K562 (cell line): ENCODE results near the gene OXSM. TPM values are rescaled to one million over a fixed set of nuclear protein-coding genes. Genes with fewer than 3 reads are reported as not detected.

Source experiments
- ARNT ChIP-seq, 2 experiments: fragments of 450-650 bp; IDR thresholded peaks; 2 replicates each; pipeline ENCODE4 v1.6.1; 2016; ENCODE audit warnings: mild to moderate bottlenecking in 1 of 2
- CBFA2T2 ChIP-seq: fragments of 450-650 bp; conservative IDR thresholded peaks from 2 replicates; pipeline ENCODE4 v1.6.1; 2017; ENCODE audit warnings: mild to moderate bottlenecking
- CBX8 ChIP-seq: fragments of 200-600 bp; sonication (generic); IDR thresholded peaks from 2 replicates; pipeline ENCODE4 v1.6.1; 2012; ENCODE audit warnings: borderline replicate concordance, mixed run types, low read depth, mild to moderate bottlenecking, moderate library complexity, mixed read lengths, low read length, control low read depth, inconsistent platforms; ENCODE audit not compliant: poor library complexity, severe bottlenecking; ENCODE audit errors: extremely low read depth
- CREB1 ChIP-seq, 2 experiments: sonication (generic) in 1 of 2; formaldehyde crosslinking in 1 of 2; IDR thresholded peaks; 2 replicates each; pipeline versions ENCODE4 v1.6.1 to v1.8.0; 2012 to 2022; ENCODE audit warnings: inconsistent platforms in 1 of 2, mild to moderate bottlenecking in 1 of 2, missing genetic modification reagents in 1 of 2, moderate library complexity in 1 of 2
- FOXA3 ChIP-seq, 2 experiments: fragments of 450-650 bp in 1 of 2; sonication (generic) in 1 of 2; formaldehyde crosslinking; IDR thresholded peaks in 1 of 2; conservative IDR thresholded peaks in 1 of 2; 2 replicates each; pipeline versions ENCODE4 v1.4.0 to v1.8.0; 2020 to 2022; ENCODE audit warnings: mild to moderate bottlenecking in 2 of 2, missing genetic modification reagents in 1 of 2
- FOXJ3 ChIP-seq: sonication (generic); formaldehyde crosslinking; IDR thresholded peaks from 2 replicates; pipeline ENCODE4 v1.4.0; 2020; ENCODE audit warnings: mild to moderate bottlenecking, missing genetic modification reagents
- FUS ChIP-seq: fragments of 200-400 bp; formaldehyde crosslinking; optimal IDR thresholded peaks from 2 replicates; pipeline ENCODE3; 2017; ENCODE audit warnings: low read depth, low read length
- IRF2 ChIP-seq: sonication (generic); formaldehyde crosslinking; IDR thresholded peaks from 2 replicates; pipeline ENCODE4 v1.8.1; 2022; ENCODE audit warnings: mild to moderate bottlenecking, missing genetic modification reagents
- MXI1 ChIP-seq: IDR thresholded peaks from 2 replicates; pipeline ENCODE4 v1.6.1; 2011; ENCODE audit warnings: low read depth, mild to moderate bottlenecking, improper control_type of control experiment, low read length
- PHB2 ChIP-seq: fragments of 450-650 bp; IDR thresholded peaks from 2 replicates; pipeline ENCODE4 v1.6.1; 2017; ENCODE audit warnings: low read depth
- PHF21A ChIP-seq: fragments of 450-650 bp; IDR thresholded peaks from 2 replicates; pipeline ENCODE4 v1.6.1; 2017; ENCODE audit warnings: low read depth, borderline replicate concordance
- PTTG1 ChIP-seq: fragments of 450-650 bp; IDR thresholded peaks from 2 replicates; pipeline ENCODE4 v1.6.1; 2016; ENCODE audit warnings: low read depth, mild to moderate bottlenecking, missing genetic modification characterization, missing compliant biosample characterization
- RBM39 ChIP-seq: fragments of 200-400 bp; formaldehyde crosslinking; optimal IDR thresholded peaks from 2 replicates; pipeline ENCODE3; 2018; ENCODE audit warnings: low read depth, low read length
- TAF7 ChIP-seq: fragments of 450-650 bp; IDR thresholded peaks from 2 replicates; pipeline ENCODE4 v1.6.1; 2016; ENCODE audit warnings: missing genetic modification characterization, missing compliant biosample characterization
- U2AF2 ChIP-seq: fragments of 200-400 bp; formaldehyde crosslinking; optimal IDR thresholded peaks from 2 replicates; pipeline ENCODE3; 2017; ENCODE audit warnings: low read depth, mild to moderate bottlenecking, low read length
- ZNF174 ChIP-seq: fragments of 250-450 bp; sonication (Bioruptor Pico); IDR thresholded peaks from 2 replicates; pipeline ENCODE4 v1.4.0; 2020; ENCODE audit warnings: mild to moderate bottlenecking
- ZNF239 ChIP-seq: fragments of 250-450 bp; sonication (Bioruptor Pico); IDR thresholded peaks from 2 replicates; pipeline ENCODE4 v1.4.0; 2020; ENCODE audit warnings: mild to moderate bottlenecking
- ZNF253 ChIP-seq: fragments of 250-450 bp; sonication (Bioruptor Pico); conservative IDR thresholded peaks from 2 replicates; pipeline ENCODE4 v1.6.1; 2021; ENCODE audit warnings: mild to moderate bottlenecking
- ZNF436 ChIP-seq: fragments of 250-450, 450-650 bp; sonication (Bioruptor Pico); formaldehyde crosslinking; IDR thresholded peaks from 2 replicates; pipeline ENCODE4 v1.7.0; 2020; ENCODE audit warnings: mild to moderate bottlenecking
- ZSCAN32 ChIP-seq: fragments of 450-650 bp; formaldehyde crosslinking; IDR thresholded peaks from 2 replicates; pipeline ENCODE4 v1.4.0; 2020; ENCODE audit warnings: mild to moderate bottlenecking, moderate library complexity
- polyA plus RNA-seq, 8 experiments: library from polyadenylated mRNA; depleted of rRNA in 4 of 8; stranded (reverse) in 5 of 8; unstranded in 3 of 8; fragments of >200 nt; fragmentation: Nextera tagmentation in 2 of 8; fragmentation: Illumina TruSeq in 1 of 8; extraction: Ambion mirVana in 2 of 8; extraction: Trizol in 1 of 8; gene quantifications; 2 replicates each; pipeline versions ENCODE4 v1.2.1 to v1.2.3, GENCODE V29; 2011 to 2014; ENCODE audit warnings: inconsistent platforms in 1 of 8, missing spikeins in 1 of 8
- total RNA-seq, 7 experiments: library from RNA; depleted of rRNA in 6 of 7; stranded (reverse); fragments of >200 nt in 6 of 7; fragmentation: Illumina TruSeq in 2 of 7; extraction: Trizol in 2 of 7; gene quantifications; 2 replicates each; pipeline versions ENCODE4 v1.2.1 to v1.2.3, GENCODE V29; 2011 to 2021; ENCODE audit warnings: low replicate concordance in 1 of 7
- TF ChIP-seq, protein P1 (sequence below): fragments of 450-650 bp; IDR thresholded peaks from 2 replicates; pipeline ENCODE4 v1.6.1; 2018; ENCODE audit not compliant: partially characterized antibody
- TF ChIP-seq, protein P2 (sequence below), 2 experiments: fragments of 200-800 bp in 1 of 2; sonication (Bioruptor generic) in 1 of 2; sonication (generic) in 1 of 2; formaldehyde crosslinking in 1 of 2; IDR thresholded peaks in 1 of 2; conservative IDR thresholded peaks in 1 of 2; 2 replicates each; pipeline versions ENCODE4 v1.5.0 to v1.6.1; 2016 to 2020; ENCODE audit warnings: missing compliant biosample characterization in 1 of 2, missing genetic modification characterization in 1 of 2, missing genetic modification reagents in 1 of 2

Gene OXSM
- total and polyA plus RNA-seq, 9 of the 15 experiments (the other 6 are each of a cell fraction or from before 2014, with no cell fraction given), result 24.0 to 107 (median 34.0) TPM

GRCh38 chr3:25783661-25784512, 6.0 kb upstream of the OXSM start (continued):
- TF ChIP-seq CREB1 (IDR thresholded peaks at IDR 0.05) (0 out of 2 replicates have a peak, but pooled peaks have one; percentile 7), CREB1 (CRISPR knock-in tag; IDR thresholded peaks at IDR 0.05) (0 out of 2 replicates have a peak, but pooled peaks have one; percentile 24), ZNF239 (CRISPR knock-in tag) (no peak), ZNF253 (CRISPR knock-in tag) (no peak), PTTG1 (no peak), FOXA3 (CRISPR knock-in tag; conservative IDR thresholded peaks at IDR 0.05 in 1 of 2, IDR thresholded peaks at IDR 0.05 in 1 of 2) (peak in 1 of 2 experiments; percentile 24; a peak in 1 of 4 replicates), FOXJ3 (CRISPR knock-in tag) (no peak), RBM39 (no peak), ZNF174 (CRISPR knock-in tag) (no peak), FUS (no peak), U2AF2 (no peak), PHB2 (no peak), ARNT (IDR thresholded peaks at IDR 0.05) (peak in 1 of 2 experiments; percentile 27; a peak in 2 of 4 replicates), ZSCAN32 (CRISPR knock-in tag) (no peak), CBX8 (no peak), IRF2 (CRISPR knock-in tag) (no peak), TAF7 (tag) (no peak), ZNF436 (no peak), PHF21A (no peak), MXI1 (no peak), CBFA2T2 (no peak)
- TF ChIP-seq, protein P1, sequence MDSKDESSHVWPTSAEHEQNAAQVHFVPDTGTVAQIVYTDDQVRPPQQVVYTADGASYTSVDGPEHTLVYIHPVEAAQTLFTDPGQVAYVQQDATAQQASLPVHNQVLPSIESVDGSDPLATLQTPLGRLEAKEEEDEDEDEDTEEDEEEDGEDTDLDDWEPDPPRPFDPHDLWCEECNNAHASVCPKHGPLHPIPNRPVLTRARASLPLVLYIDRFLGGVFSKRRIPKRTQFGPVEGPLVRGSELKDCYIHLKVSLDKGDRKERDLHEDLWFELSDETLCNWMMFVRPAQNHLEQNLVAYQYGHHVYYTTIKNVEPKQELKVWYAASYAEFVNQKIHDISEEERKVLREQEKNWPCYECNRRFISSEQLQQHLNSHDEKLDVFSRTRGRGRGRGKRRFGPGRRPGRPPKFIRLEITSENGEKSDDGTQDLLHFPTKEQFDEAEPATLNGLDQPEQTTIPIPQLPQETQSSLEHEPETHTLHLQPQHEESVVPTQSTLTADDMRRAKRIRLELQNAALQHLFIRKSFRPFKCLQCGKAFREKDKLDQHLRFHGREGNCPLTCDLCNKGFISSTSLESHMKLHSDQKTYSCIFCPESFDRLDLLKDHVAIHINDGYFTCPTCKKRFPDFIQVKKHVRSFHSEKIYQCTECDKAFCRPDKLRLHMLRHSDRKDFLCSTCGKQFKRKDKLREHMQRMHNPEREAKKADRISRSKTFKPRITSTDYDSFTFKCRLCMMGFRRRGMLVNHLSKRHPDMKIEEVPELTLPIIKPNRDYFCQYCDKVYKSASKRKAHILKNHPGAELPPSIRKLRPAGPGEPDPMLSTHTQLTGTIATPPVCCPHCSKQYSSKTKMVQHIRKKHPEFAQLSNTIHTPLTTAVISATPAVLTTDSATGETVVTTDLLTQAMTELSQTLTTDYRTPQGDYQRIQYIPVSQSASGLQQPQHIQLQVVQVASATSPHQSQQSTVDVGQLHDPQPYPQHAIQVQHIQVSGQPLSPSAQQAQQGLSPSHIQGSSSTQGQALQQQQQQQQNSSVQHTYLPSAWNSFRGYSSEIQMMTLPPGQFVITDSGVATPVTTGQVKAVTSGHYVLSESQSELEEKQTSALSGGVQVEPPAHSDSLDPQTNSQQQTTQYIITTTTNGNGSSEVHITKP, result peak; percentile 79
- TF ChIP-seq, protein P2, sequence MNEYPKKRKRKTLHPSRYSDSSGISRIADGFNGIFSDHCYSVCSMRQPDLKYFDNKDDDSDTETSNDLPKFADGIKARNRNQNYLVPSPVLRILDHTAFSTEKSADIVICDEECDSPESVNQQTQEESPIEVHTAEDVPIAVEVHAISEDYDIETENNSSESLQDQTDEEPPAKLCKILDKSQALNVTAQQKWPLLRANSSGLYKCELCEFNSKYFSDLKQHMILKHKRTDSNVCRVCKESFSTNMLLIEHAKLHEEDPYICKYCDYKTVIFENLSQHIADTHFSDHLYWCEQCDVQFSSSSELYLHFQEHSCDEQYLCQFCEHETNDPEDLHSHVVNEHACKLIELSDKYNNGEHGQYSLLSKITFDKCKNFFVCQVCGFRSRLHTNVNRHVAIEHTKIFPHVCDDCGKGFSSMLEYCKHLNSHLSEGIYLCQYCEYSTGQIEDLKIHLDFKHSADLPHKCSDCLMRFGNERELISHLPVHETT (CRISPR knock-in tag; conservative IDR thresholded peaks at IDR 0.05 in 1 of 2, IDR thresholded peaks at IDR 0.05 in 1 of 2), result no peak
